ENCODE measurements around the gene SLC25A52.
"Not testable (repeated sequence)": the region's sequence is repeated elsewhere in the genome, so short reads cannot be mapped to it uniquely, and the experiment has no call there.

SLC25A52 gene

GRCh38 chr18:31760695-31761094, at the start of gene SLC25A52:
TSS of gene SLC25A52 (minus strand) at chr18:31760880. CDS start at chr18:31760661, 219 bp downstream.
- in situ Hi-C loops (cut with HindIII; ENCODE audit: low sequenced_read_pairs): no loop called here
- no peak for DNase-seq (ENCODE audit: low read depth)
- H3K4me3 ChIP-seq (ENCODE audit: low read depth, low read length): no peak within 1 kb of the TSS
- TF ChIP-seq CTCF (IDR thresholded peaks at IDR 0.05; ENCODE audit: low read depth, low read length, missing control alignments): no peak

- in situ Hi-C loops (cut with HindIII; ENCODE audit: low sequenced_read_pairs); DNase-seq (ENCODE audit: low read depth): not testable (repeated sequence)
These were observed 48.4 kb upstream of the SLC25A52 start for GRCh38 chr18:31809049-31809448.

GRCh38 chr18:31801078-31801477, 40.4 kb upstream of the SLC25A52 start:
- DNase-seq (ENCODE audit: low read depth): no peak
- no peak for TF ChIP-seq CTCF (IDR thresholded peaks at IDR 0.05; ENCODE audit: low read depth, low read length, missing control alignments)
- in situ Hi-C loops (cut with HindIII; ENCODE audit: low sequenced_read_pairs): no loop called here
- H3K4me3 ChIP-seq (ENCODE audit: low read depth, low read length): no peak overlapping the region

More at GRCh38 chr18:31809049-31809448, 48.4 kb upstream of the SLC25A52 start:
- H3K4me3 ChIP-seq (ENCODE audit: low read depth, low read length): not testable (repeated sequence)

GRCh38 chr18:31799257-31799656, 38.6 kb upstream of the SLC25A52 start:
- DNase-seq (ENCODE audit: low read depth); H3K4me3 ChIP-seq (ENCODE audit: low read depth, low read length); in situ Hi-C loops (cut with HindIII; ENCODE audit: low sequenced_read_pairs): not testable (repeated sequence)

- no peak for TF ChIP-seq CTCF (IDR thresholded peaks at IDR 0.05; ENCODE audit: low read depth, low read length, missing control alignments)
- no peak overlapping the region for H3K4me3 ChIP-seq (ENCODE audit: low read depth, low read length)
- in situ Hi-C loops (cut with HindIII; ENCODE audit: low sequenced_read_pairs): no loop called here
- DNase-seq (ENCODE audit: low read depth): no peak
These were observed 37.7 kb upstream of the SLC25A52 start for GRCh38 chr18:31798399-31798798.

- no peak for DNase-seq (ENCODE audit: low read depth)
- no peak overlapping the region for H3K4me3 ChIP-seq (ENCODE audit: low read depth, low read length)
- TF ChIP-seq CTCF (IDR thresholded peaks at IDR 0.05; ENCODE audit: low read depth, low read length, missing control alignments): no peak
- in situ Hi-C loops (cut with HindIII; ENCODE audit: low sequenced_read_pairs): no loop called here
These were observed 35.1 kb upstream of the SLC25A52 start for GRCh38 chr18:31795747-31796146.

GRCh38 chr18:31793531-31793930, 32.9 kb upstream of the SLC25A52 start:
- H3K4me3 ChIP-seq (ENCODE audit: low read depth, low read length): no peak overlapping the region
- no peak for DNase-seq (ENCODE audit: low read depth)
- in situ Hi-C loops (cut with HindIII; ENCODE audit: low sequenced_read_pairs): no loop called here
- TF ChIP-seq CTCF (IDR thresholded peaks at IDR 0.05; ENCODE audit: low read depth, low read length, missing control alignments): no peak

- no peak overlapping the region for H3K4me3 ChIP-seq (ENCODE audit: low read depth, low read length)
- DNase-seq (ENCODE audit: low read depth): no peak
- no peak for TF ChIP-seq CTCF (IDR thresholded peaks at IDR 0.05; ENCODE audit: low read depth, low read length, missing control alignments)
- in situ Hi-C loops (cut with HindIII; ENCODE audit: low sequenced_read_pairs): no loop called here
These were observed 31.9 kb upstream of the SLC25A52 start for GRCh38 chr18:31792580-31792911.

Data from astrocyte of the cerebellum (primary cell).